GM10266 (cell line): Measurements from ENCODE around the gene TM4SF20.
"Not testable (repeated sequence)": the region's sequence is repeated elsewhere in the genome, so short reads cannot be mapped to it uniquely, and the experiment has no call there.

Source experiments
- DNase-seq: peaks from one replicate; pipeline ENCODE4 v3.0.0; 2012; ENCODE audit errors: extremely low spot score
- CTCF ChIP-seq: IDR thresholded peaks from 2 replicates; pipeline ENCODE4 v1.5.1; 2012; ENCODE audit warnings: mild to moderate bottlenecking, low read depth; ENCODE audit not compliant: control insufficient read depth, insufficient read depth; ENCODE audit errors: missing control alignments

The TM4SF20 gene

GRCh38 chr2:227373389-227373788 lies 5.7 kb downstream of the TM4SF20 start:
- DNase-seq: no peak
- TF ChIP-seq CTCF: no peak

GRCh38 chr2:227370791-227371312 lies 8.3 kb downstream of the TM4SF20 start:
- DNase-seq: no peak
- TF ChIP-seq CTCF: no peak

DNA sequence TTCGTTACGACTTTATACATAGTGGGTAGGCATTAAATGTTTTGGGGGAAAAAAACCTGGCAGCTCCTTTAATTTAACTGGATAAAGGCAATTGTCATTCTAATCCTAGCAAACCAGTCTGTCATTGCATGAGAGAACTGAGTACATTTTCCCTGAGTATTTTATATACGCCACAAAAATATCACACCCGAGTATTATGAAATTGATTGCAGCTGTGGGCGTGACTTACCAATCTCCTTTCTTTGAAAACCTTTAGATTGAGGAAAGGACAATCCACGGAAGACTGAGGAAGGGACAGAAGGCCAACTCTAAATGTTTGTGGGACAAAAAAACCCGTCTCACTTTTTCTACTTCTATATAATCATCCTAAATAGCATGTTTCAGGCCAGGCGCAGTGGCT lies 9.0 kb downstream of the TM4SF20 start:
- no peak for TF ChIP-seq CTCF
- no peak for DNase-seq

- no peak for TF ChIP-seq CTCF
- no peak for DNase-seq
Measured at GRCh38 chr2:227368574-227368973, 10.5 kb downstream of the TM4SF20 start.

DNA sequence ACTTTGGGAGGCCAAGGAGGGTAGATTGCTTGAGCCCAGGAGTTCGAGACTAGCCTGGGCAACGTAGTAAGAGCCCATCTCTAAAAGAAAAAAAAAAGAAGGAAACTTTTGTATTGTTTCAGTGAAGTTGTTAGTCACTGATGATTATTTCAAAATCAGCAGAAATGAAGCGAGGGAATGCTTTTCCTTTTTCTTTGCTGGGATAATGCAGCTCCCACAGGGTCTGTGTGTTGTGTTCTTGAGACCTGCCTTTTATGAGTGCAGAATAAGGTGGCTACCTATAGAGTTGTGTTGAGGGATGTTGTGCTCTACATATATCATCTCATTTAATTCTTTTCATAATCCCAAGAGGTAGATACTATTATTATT lies 11.7 kb downstream of the TM4SF20 start:
- DNase-seq: no peak
- no peak for TF ChIP-seq CTCF

DNA sequence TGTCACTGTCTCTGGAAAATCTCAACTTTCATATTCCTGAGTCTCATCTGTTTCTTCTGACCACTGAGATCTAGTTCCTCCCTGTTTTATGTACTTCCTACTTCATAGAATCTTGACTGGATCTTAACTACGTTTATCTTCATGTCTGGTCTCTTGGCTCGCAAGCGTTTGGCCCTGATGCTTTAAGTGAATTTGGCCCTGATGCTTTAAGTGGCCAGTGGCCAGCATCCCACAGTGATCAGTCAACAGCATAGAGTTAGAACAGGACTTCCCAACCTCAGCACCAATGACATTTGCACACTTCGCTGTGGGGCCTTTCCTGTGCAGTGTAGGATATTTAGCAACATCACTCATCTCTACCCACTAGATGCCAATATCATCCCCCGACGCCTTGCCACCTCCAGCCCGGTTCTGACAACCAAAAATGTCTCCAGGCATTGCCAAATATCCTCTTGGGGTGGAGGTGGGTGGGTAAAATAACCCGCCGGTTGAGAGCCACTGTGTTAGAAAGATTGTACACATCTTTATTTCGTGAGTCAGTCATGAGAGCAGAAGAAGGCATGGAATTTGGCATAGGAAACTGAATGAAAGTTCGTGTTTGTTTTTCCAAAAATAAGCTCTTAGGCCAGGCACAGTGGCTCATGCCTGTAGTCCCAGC lies 12.2 kb downstream of the TM4SF20 start:
- DNase-seq: no peak
- TF ChIP-seq CTCF: no peak

GRCh38 chr2:227365833-227366232 lies 13.3 kb downstream of the TM4SF20 start:
- no peak for DNase-seq
- TF ChIP-seq CTCF: no peak

- DNase-seq: not testable (repeated sequence)
Measured at GRCh38 chr2:227364585-227365263, 14.4 kb downstream of the TM4SF20 start.
